Cardiac fibroblast (primary cell): ENCODE measurements around the gene ZRANB1.

Experiments used
- DNase-seq, 2 donors: peaks; one replicate each; pipeline versions ENCODE4 v3.0.0 to v3.0.0-alpha.2; 2010; ENCODE audit warnings: low read depth in 2 of 2
- H3K4me3 ChIP-seq, 2 donors: replicated peaks in 1 of 2; 1 replicate in 1 of 2; 2 replicates in 1 of 2; pipeline ENCODE4 v1.5.1; 2011; ENCODE audit warnings: low read depth in 2 of 2, low read length in 2 of 2, mild to moderate bottlenecking in 2 of 2, moderate library complexity in 1 of 2
- TF ChIP-seq, protein P1 (sequence below): IDR thresholded peaks from one replicate; pipeline ENCODE4 v1.5.1; 2011; ENCODE audit warnings: low read depth, mild to moderate bottlenecking, low read length, inconsistent platforms

The ZRANB1 gene

DNA sequence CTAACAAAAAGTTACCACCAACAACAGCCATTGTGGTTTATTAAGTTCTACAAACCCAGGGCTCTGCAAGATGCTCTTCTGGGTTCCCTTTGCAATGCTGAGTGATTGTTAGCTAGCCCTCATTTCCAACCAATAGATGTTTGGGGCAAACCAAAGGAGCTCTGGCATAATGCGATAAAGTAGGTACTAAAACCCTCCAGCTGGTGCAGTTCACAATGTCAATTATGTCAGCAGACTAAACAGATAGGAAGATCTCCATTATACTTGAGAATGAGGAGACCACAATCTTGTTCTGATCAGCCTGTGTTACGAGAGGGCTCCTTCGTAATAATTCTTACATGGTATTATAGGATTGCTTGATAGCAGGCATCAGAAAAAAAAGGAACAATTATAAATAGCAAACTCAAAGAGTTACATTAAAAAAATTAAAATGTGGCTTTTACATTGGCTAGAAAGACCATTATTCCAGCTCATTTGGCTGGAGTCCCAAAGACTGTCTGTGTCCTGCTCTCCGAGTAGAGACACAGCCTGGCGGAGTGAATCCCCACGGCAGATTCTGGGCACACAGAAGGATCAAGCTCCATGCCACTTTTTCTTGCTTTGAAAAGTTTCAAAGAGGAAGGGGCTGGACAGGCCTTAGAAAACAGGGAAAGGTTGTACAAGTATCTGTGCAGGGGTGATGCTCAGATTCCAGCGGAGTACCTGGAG lies 93.8 kb downstream of the ZRANB1 start:
- TF ChIP-seq, protein P1, sequence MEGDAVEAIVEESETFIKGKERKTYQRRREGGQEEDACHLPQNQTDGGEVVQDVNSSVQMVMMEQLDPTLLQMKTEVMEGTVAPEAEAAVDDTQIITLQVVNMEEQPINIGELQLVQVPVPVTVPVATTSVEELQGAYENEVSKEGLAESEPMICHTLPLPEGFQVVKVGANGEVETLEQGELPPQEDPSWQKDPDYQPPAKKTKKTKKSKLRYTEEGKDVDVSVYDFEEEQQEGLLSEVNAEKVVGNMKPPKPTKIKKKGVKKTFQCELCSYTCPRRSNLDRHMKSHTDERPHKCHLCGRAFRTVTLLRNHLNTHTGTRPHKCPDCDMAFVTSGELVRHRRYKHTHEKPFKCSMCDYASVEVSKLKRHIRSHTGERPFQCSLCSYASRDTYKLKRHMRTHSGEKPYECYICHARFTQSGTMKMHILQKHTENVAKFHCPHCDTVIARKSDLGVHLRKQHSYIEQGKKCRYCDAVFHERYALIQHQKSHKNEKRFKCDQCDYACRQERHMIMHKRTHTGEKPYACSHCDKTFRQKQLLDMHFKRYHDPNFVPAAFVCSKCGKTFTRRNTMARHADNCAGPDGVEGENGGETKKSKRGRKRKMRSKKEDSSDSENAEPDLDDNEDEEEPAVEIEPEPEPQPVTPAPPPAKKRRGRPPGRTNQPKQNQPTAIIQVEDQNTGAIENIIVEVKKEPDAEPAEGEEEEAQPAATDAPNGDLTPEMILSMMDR, result no peak

DNA sequence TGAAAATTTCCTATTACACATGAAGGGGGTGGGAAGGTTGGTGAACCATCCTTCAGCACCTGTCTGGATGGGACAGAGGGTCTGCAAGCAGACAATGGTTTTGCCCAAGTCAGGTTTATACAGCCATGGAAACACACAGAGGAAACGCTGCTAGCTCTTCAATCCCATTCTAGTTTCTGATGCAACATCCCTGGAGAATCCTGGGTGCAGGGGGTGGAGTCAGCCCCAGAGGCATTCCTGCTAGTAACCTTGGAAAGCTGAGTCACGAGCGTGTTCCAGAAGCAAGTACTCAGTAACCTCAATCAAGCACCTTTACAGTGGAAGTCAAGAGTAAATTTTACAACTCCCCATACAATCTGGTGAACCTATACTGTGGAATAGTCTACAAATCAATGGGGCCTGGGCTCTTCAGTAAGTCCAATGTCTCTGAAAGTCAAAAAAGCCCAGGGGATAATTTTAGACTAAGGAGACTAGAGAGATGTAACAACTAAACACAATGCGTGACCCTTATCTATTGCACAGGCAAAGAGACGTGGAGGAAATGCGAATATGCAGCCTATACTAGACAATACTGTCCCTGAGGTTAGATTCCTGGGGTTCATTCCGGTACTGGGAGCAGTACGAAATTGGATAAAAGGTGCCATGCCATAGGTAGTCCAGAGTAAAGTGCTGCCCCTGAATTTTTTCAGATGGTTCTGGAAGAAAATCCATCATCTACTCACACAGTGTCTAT lies 95.4 kb downstream of the ZRANB1 start:
- TF ChIP-seq, protein P1, result no peak
- no peak overlapping the region for H3K4me3 ChIP-seq
- peak; percentile 57 to 90 for DNase-seq

More for the DNA sequence above, 93.8 kb downstream of the ZRANB1 start:
- no peak overlapping the region for H3K4me3 ChIP-seq
- no peak for DNase-seq
